Measurements from ENCODE around the gene GALNT16.
"Not testable (repeated sequence)": the region's sequence is repeated elsewhere in the genome, so short reads cannot be mapped to it uniquely, and the experiment has no call there.

Gene GALNT16

GRCh38 chr14:69259527-69260189 lies at the start of gene GALNT16:
GALNT16 (plus strand) TSS chr14:69260158; CDS start chr14:69260291, 133 bp downstream.
- DNase-seq (ENCODE audit: low read depth in 2 of 2), result no peak

- no peak for DNase-seq (ENCODE audit: low read depth in 2 of 2)
Observed at GRCh38 chr14:69214393-69214792, 45.6 kb upstream of the GALNT16 start.

- not testable (repeated sequence) for DNase-seq (ENCODE audit: low read depth in 2 of 2)
Observed at GRCh38 chr14:69217663-69218062, 42.3 kb upstream of the GALNT16 start.

GRCh38 chr14:69224946-69225345 lies 35.0 kb upstream of the GALNT16 start:
- DNase-seq (ENCODE audit: low read depth in 2 of 2), result no peak

- DNase-seq (ENCODE audit: low read depth in 2 of 2), result no peak
Observed at GRCh38 chr14:69226178-69226577, 33.8 kb upstream of the GALNT16 start.

- DNase-seq (ENCODE audit: low read depth in 2 of 2), result no peak
Observed at GRCh38 chr14:69226736-69227135, 33.2 kb upstream of the GALNT16 start.

- DNase-seq (ENCODE audit: low read depth in 2 of 2), result no peak
Observed at GRCh38 chr14:69231486-69231885, 28.5 kb upstream of the GALNT16 start.

- DNase-seq (ENCODE audit: low read depth in 2 of 2), result no peak
Observed at GRCh38 chr14:69232388-69232787, 27.6 kb upstream of the GALNT16 start.

GRCh38 chr14:69234106-69234505 lies 25.9 kb upstream of the GALNT16 start:
- DNase-seq (ENCODE audit: low read depth in 2 of 2), result no peak

- DNase-seq (ENCODE audit: low read depth in 2 of 2), result no peak
Observed at GRCh38 chr14:69235708-69236107, 24.2 kb upstream of the GALNT16 start.

GRCh38 chr14:69237142-69237541 lies 22.8 kb upstream of the GALNT16 start:
- no peak for DNase-seq (ENCODE audit: low read depth in 2 of 2)

GRCh38 chr14:69237584-69237983 lies 22.4 kb upstream of the GALNT16 start:
- no peak for DNase-seq (ENCODE audit: low read depth in 2 of 2)

- no peak for DNase-seq (ENCODE audit: low read depth in 2 of 2)
Observed at GRCh38 chr14:69238883-69239282, 21.1 kb upstream of the GALNT16 start.

GRCh38 chr14:69240527-69241173 lies 19.3 kb upstream of the GALNT16 start:
- DNase-seq (ENCODE audit: low read depth in 2 of 2), result no peak

GRCh38 chr14:69241577-69241976 lies 18.4 kb upstream of the GALNT16 start:
- DNase-seq (ENCODE audit: low read depth in 2 of 2), result no peak

GRCh38 chr14:69242311-69243224 lies 17.4 kb upstream of the GALNT16 start:
- DNase-seq (ENCODE audit: low read depth in 2 of 2), result peak; percentile 34 to 35

GRCh38 chr14:69244946-69245345 lies 15.0 kb upstream of the GALNT16 start:
- DNase-seq (ENCODE audit: low read depth in 2 of 2), result no peak

GRCh38 chr14:69246331-69246730 lies 13.6 kb upstream of the GALNT16 start:
- DNase-seq (ENCODE audit: low read depth in 2 of 2), result no peak

- DNase-seq (ENCODE audit: low read depth in 2 of 2), result peak; percentile 77
Observed at GRCh38 chr14:69247676-69248440, 12.1 kb upstream of the GALNT16 start.

- no peak for DNase-seq (ENCODE audit: low read depth in 2 of 2)
Observed at GRCh38 chr14:69249603-69250002, 10.4 kb upstream of the GALNT16 start.

- DNase-seq (ENCODE audit: low read depth in 2 of 2), result no peak
Observed at GRCh38 chr14:69252851-69253250, 7.1 kb upstream of the GALNT16 start.

GRCh38 chr14:69259168-69259526 lies 811 bp upstream of the GALNT16 start:
- no peak for DNase-seq (ENCODE audit: low read depth in 2 of 2)
